Activated CD4-positive, alpha-beta T cell treated with anti-CD3 and anti-CD28 coated beads for 36 hours (primary cell): ENCODE measurements around the gene RPL26. TPM values are rescaled to one million over a fixed set of nuclear protein-coding genes. Genes with fewer than 3 reads are reported as not detected.
"Not testable (repeated sequence)": the region's sequence is repeated elsewhere in the genome, so short reads cannot be mapped to it uniquely, and the experiment has no call there.

ENCODE experiments used
- ATAC-seq: fragments of 200-7000 bp; cut with Tn5 transposase; one replicate; pipeline ENCODE4 v1.10.0; 2021; ENCODE audit warnings: mild to moderate bottlenecking, moderate library complexity
- CTCF ChIA-PET: fragments of 350-600 bp; sonication (Branson Sonifier 250); formaldehyde crosslinking; loops from one replicate; lab custom pipeline; 2021; ENCODE audit warnings: antibody characterized with exemption; lab: Charles Lee
- POLR2A ChIA-PET: fragments of 350-600 bp; sonication (Branson Sonifier 250); formaldehyde crosslinking; loops from one replicate; lab custom pipeline; 2021; ENCODE audit warnings: antibody characterized with exemption, inconsistent platforms; lab: Charles Lee
- DNase-seq: peaks from one replicate; pipeline ENCODE4 v3.0.0-alpha.2; 2020
- H3K27ac Mint-ChIP-seq: one replicate; pipeline ENCODE4 v1.8.0; 2021; ENCODE audit warnings: mixed read lengths
- H3K27me3 Mint-ChIP-seq: one replicate; pipeline ENCODE4 v1.8.0; 2021; ENCODE audit warnings: mixed read lengths
- H3K36me3 Mint-ChIP-seq: one replicate; pipeline ENCODE4 v1.8.0; 2021; ENCODE audit warnings: low read depth, mixed read lengths
- H3K4me1 Mint-ChIP-seq: one replicate; pipeline ENCODE4 v1.8.0; 2021; ENCODE audit warnings: mixed read lengths
- H3K4me3 Mint-ChIP-seq: one replicate; pipeline ENCODE4 v1.8.0; 2021; ENCODE audit warnings: mild to moderate bottlenecking, moderate library complexity, mixed read lengths
- H3K9me3 Mint-ChIP-seq: one replicate; pipeline ENCODE4 v1.8.0; 2021; ENCODE audit warnings: low read depth, mixed read lengths
- intact Hi-C, 2 experiments: fragments of 100-400 bp; cut with DNase I in 1 of 2; cut with micrococcal nuclease in 1 of 2; formaldehyde crosslinking; loops; one replicate each; pipeline versions ENCODE4 v1.14.2 to v1.15.1; 2022 to 2024; cut with DNase I, micrococcal nuclease
- total RNA-seq, 2 experiments: library from RNA; stranded (reverse); gene quantifications; one replicate each; pipeline ENCODE4 v1.2.3, GENCODE V29; 2021

The RPL26 gene
- total RNA-seq, 2 experiments from 2014 or later = 3,064 to 3,721 TPM

GRCh38 chr17:8382052-8382879 lies 727 bp downstream of the RPL26 start:
- DNase-seq (no peak), ATAC-seq (no peak)
- Mint-ChIP-seq H3K4me1 (peaks cover 58% of the 10 kb centered on the region), H3K27me3 (no peaks in the 10 kb centered on the region), H3K36me3 (peaks cover 57% of the 10 kb centered on the region), H3K9me3 (no peaks in the 10 kb centered on the region), H3K4me3 (peak overlapping the region; percentile 100), H3K27ac (peak overlapping the region; percentile 99)
- intact Hi-C loops = loop anchor here (2.0 to 5.0 kb wide), 8 partner anchors 135 to 1370 kb away; partner anchors contain the start of genes CTC1 (in 1 of the 2), PFAS (in 1 of the 2), POLR2A (in 1 of the 2) and RNASEK (in 1 of the 2)
- ChIA-PET CTCF (interaction anchor here (0.6 to 1.2 kb wide), 4 partner anchors 12 to 275 kb away, joined by 3 read pairs; no protein-coding TSS in a partner anchor), POLR2A (interaction anchor here (0.6 to 1.0 kb wide), 3 partner anchors 12 to 332 kb away, joined by 3 to 15 read pairs (median 4); no protein-coding TSS in a partner anchor)

DNA sequence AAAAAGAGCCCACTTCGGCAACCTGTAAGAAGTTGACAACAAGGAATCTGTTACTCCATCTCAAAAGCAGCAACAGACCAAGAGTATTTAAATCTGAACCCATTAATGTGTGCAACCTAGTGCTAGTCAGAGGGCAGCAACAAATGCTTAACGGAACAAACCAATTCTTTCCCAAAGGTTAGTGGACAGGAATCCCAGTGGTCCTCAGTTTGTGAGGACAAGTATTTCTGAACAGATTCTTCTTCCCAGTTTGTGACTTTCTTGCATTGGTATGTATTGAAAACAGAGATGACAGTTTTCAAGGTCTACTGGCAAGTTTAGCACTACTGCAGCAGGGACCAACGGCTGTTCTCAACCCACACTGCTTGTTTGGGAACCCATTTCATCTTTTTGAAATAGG lies 2.9 kb downstream of the RPL26 start:
- peak overlapping the region; percentile 99 for H3K27ac Mint-ChIP-seq
- intact Hi-C loops = loop anchor here (5.0 kb wide), 6 partner anchors 133 to 1368 kb away; partner anchors contain the start of genes CTC1 (in 1 of the 2), PFAS (in 1 of the 2), POLR2A (in 1 of the 2) and RNASEK (in 1 of the 2)
- ChIA-PET POLR2A (no interaction called here), CTCF (no interaction called here)
- H3K4me3 Mint-ChIP-seq = peak overlapping the region; percentile 100
- DNase-seq = no peak
- H3K27me3 Mint-ChIP-seq = no peaks in the 10 kb centered on the region
- H3K4me1 Mint-ChIP-seq = peaks cover 68% of the 10 kb centered on the region
- ATAC-seq = no peak
- peaks cover 75% of the 10 kb centered on the region for H3K36me3 Mint-ChIP-seq
- no peaks in the 10 kb centered on the region for H3K9me3 Mint-ChIP-seq

- H3K27me3 Mint-ChIP-seq, ATAC-seq, H3K9me3 Mint-ChIP-seq, POLR2A ChIA-PET, DNase-seq: not testable (repeated sequence)
- intact Hi-C loops = loop anchor here (5.0 to 10.0 kb wide), 2 partner anchors 83 to 446 kb away; partner anchors contain the start of genes CNTROB (in 1 of the 2), SLC25A35 (in 1 of the 2) and TRAPPC1 (in 1 of the 2)
- Mint-ChIP-seq H3K36me3 (peaks cover 75% of the 10 kb centered on the region), H3K4me3 (peak overlapping the region; percentile 17), H3K4me1 (peaks cover 60% of the 10 kb centered on the region), H3K27ac (peak overlapping the region; percentile 60)
- CTCF ChIA-PET = interaction anchor here (0.7 to 2.1 kb wide), 2 partner anchors 240 to 588 kb away, joined by 3 to 9 read pairs; no protein-coding TSS in a partner anchor
These were observed 4.9 kb downstream of the RPL26 start for GRCh38 chr17:8378117-8378516.

- POLR2A ChIA-PET = interaction anchor here (0.8 to 1.7 kb wide), 3 partner anchors 51 to 253 kb away, joined by 3 to 6 read pairs (median 5); partner anchors contain the start of genes MYH10 and SLC25A35
- no peaks in the 10 kb centered on the region for H3K9me3 Mint-ChIP-seq
- DNase-seq (no peak), ATAC-seq (no peak)
- CTCF ChIA-PET = interaction anchor here (0.6 to 2.1 kb wide), 15 partner anchors 8 to 394 kb away, joined by 3 to 9 read pairs (median 4); partner anchors contain the start of gene SLC25A35
- H3K4me1 Mint-ChIP-seq = peaks cover 60% of the 10 kb centered on the region
- peak overlapping the region; percentile 56 for H3K27ac Mint-ChIP-seq
- H3K27me3 Mint-ChIP-seq = no peaks in the 10 kb centered on the region
- peak overlapping the region; percentile 7 for H3K4me3 Mint-ChIP-seq
- H3K36me3 Mint-ChIP-seq = peaks cover 68% of the 10 kb centered on the region
- intact Hi-C loops = loop anchor here (2.0 to 10.0 kb wide), 3 partner anchors 83 to 445 kb away; partner anchors contain the start of genes CNTROB (in 1 of the 2), SLC25A35 (in 1 of the 2) and TRAPPC1 (in 1 of the 2)
These were observed 5.6 kb downstream of the RPL26 start for GRCh38 chr17:8377422-8377821.

DNA sequence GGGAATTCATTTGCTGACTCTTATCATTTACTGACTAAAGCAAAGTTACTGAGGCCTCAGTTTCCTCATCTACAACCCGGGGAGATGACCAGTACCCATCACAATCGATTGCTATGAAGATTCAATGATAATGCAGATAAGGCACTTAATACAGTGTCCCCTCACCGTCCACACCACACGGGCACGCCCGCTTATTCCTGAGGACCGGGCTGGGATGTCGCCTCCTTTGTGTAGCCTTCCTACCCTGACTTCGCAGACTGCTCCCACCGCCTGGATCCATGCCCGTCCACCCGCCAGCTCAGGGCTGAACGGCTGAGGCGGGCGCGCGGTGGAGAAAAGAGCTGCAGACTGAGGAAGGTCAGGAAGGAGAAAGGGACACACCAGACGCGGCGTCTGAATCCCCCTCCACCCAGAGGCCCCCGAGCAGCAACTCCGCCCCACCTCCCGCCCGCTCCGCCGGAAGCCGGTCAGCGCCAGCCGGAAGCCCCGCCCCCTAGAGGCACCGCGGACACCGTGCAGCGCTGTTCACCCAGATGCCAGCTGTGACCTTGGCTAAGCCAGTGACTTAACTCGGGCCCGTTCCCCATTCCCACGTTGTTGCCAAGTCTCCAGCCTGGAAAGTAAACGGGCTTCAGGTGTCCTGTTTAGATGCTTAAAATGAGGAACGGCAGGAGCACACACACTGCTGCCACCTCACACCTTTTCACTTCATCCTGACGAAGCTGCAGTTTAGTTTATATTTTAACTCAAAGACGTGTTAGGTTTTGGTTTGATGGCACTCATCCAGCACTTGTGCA lies 6.5 kb downstream of the RPL26 start, which contains the start of gene KRABD2:
Gene KRABD2 (minus strand): TSS at position 434 of the 797 bp plus-strand sequence.
- H3K36me3 Mint-ChIP-seq = peaks cover 58% of the 10 kb centered on the region
- ChIA-PET POLR2A (interaction anchor here (0.6 to 1.7 kb wide), 6 partner anchors 50 to 254 kb away, joined by 3 to 6 read pairs (median 3); partner anchors contain the start of genes MYH10 and SLC25A35), CTCF (interaction anchor here (0.6 to 2.1 kb wide), 23 partner anchors 9 to 395 kb away, joined by 3 to 9 read pairs (median 4); partner anchors contain the start of genes MYH10, NDEL1, RANGRF and SLC25A35)
- no peaks in the 10 kb centered on the region for H3K9me3 Mint-ChIP-seq
- DNase-seq = peak; percentile 95
- intact Hi-C loops = loop anchor here (1.0 to 10.0 kb wide), 6 partner anchors 82 to 444 kb away; partner anchors contain the start of genes CNTROB (in 1 of the 2), MYH10 (in 1 of the 2), PFAS (in 1 of the 2) and RANGRF (in 1 of the 2)
- H3K27me3 Mint-ChIP-seq = no peaks in the 10 kb centered on the region
- H3K27ac Mint-ChIP-seq = peak within 1 kb of the TSS; percentile 87
- H3K4me3 Mint-ChIP-seq = peak within 1 kb of the TSS; percentile 81
- H3K4me1 Mint-ChIP-seq = peaks cover 55% of the 10 kb centered on the region
- ATAC-seq = peak; percentile 99

DNA sequence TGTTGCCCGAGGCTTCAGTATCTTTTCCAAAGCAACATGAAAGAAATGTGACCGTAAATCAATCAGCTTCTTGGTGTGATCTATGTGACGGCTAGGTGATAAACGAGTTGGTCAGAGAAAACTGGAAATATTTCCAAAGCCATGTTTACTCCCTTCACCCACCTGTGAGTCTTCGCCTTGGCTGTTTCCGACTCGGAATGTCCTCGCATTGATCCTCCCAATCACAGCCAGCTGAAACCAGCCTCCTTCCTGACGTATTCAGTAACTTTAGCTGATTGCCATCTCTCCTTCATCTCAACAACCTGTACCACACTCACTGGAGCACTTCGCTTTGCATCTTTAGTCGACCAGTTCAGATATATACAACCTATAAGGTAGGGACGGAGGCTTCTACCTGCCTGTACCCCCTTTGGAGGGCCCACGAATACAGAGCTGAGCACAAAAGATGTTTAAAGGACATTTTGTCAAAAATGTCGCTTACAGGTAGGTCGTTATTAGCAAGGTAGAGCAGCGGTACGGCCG lies 7.2 kb downstream of the RPL26 start:
- Mint-ChIP-seq H3K9me3 (no peaks in the 10 kb centered on the region), H3K36me3 (peaks cover 52% of the 10 kb centered on the region), H3K27me3 (no peaks in the 10 kb centered on the region), H3K4me1 (peaks cover 48% of the 10 kb centered on the region), H3K4me3 (peak overlapping the region; percentile 81), H3K27ac (peak overlapping the region; percentile 87)
- ChIA-PET CTCF (interaction anchor here (0.7 to 2.0 kb wide), 11 partner anchors 22 to 366 kb away, joined by 3 to 5 read pairs (median 4); no protein-coding TSS in a partner anchor), POLR2A (interaction anchor here (0.6 to 1.7 kb wide), 4 partner anchors 49 to 543 kb away, joined by 3 to 6 read pairs (median 3); partner anchors contain the start of gene SLC25A35)
- intact Hi-C loops = loop anchor here (1.0 to 10.0 kb wide), 6 partner anchors 81 to 443 kb away; partner anchors contain the start of genes CNTROB (in 1 of the 2), MYH10 (in 1 of the 2), PFAS (in 1 of the 2) and RANGRF (in 1 of the 2)
- DNase-seq (no peak), ATAC-seq (peak; percentile 2)

DNA sequence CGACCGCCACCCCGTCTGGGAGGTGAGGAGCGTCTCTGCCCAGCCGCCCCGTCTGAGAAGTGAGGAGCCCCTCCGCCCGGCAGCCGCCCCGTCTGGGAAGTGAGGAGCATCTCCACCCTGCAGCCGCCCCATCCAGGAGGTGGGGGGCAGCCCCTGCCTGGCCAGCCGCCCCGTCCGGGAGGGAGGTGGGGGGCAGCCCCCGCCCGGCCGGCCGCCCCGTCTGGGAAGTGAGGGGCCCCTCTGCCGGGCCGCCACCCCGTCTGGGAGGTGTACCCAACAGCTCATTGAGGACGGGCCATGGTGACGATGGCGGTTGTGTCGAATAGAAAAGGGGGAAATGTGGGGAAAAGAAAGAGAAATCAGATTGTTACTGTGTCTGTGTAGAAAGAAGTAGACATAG lies 9.1 kb downstream of the RPL26 start:
- ATAC-seq, H3K9me3 Mint-ChIP-seq, H3K27ac Mint-ChIP-seq, DNase-seq, H3K27me3 Mint-ChIP-seq, H3K4me3 Mint-ChIP-seq, CTCF ChIA-PET, POLR2A ChIA-PET: not testable (repeated sequence)
- Mint-ChIP-seq H3K36me3 (peaks cover 41% of the 10 kb centered on the region), H3K4me1 (peaks cover 32% of the 10 kb centered on the region)
- intact Hi-C loops = loop anchor here in 1 of 2 experiments (10.0 kb wide), 1 partner anchor 79 kb away; the partner anchor contains the start of gene SLC25A35

GRCh38 chr17:8372422-8372821 lies 10.6 kb downstream of the RPL26 start:
- DNase-seq (no peak), ATAC-seq (no peak)
- intact Hi-C loops = loop anchor here in 1 of 2 experiments (10.0 kb wide), 1 partner anchor 78 kb away; the partner anchor contains the start of gene SLC25A35
- H3K36me3 Mint-ChIP-seq = peaks cover 28% of the 10 kb centered on the region
- no peak overlapping the region for H3K27ac Mint-ChIP-seq
- ChIA-PET POLR2A (no interaction called here), CTCF (interaction anchor here (1.0 kb wide), 1 partner anchor 312 kb away, joined by 3 read pairs; no protein-coding TSS in a partner anchor)
- H3K9me3 Mint-ChIP-seq = no peaks in the 10 kb centered on the region
- no peak overlapping the region for H3K4me3 Mint-ChIP-seq
- H3K4me1 Mint-ChIP-seq = peaks cover 20% of the 10 kb centered on the region
- no peaks in the 10 kb centered on the region for H3K27me3 Mint-ChIP-seq

DNA sequence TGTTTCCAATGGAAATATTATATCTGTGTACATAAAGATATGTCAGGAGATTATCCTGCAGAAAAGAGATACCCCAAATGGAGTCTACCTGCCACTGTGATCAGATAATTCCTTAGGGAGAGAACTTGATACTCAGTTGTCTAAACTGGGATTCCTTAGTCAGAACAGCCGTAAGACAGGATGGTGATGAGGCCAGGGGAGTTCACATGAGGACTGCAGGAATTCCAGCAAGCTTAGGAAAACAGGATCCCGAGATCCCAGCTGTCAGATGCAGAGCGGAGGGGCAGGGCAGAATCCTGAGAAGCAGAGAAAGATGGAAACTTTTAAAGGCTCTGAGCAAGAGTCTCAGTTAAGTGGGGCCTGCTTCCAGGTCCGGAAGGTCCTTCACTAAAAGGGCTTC lies 11.2 kb downstream of the RPL26 start:
- ChIA-PET POLR2A (no interaction called here), CTCF (interaction anchor here (0.7 to 1.0 kb wide), 2 partner anchors 254 to 311 kb away, joined by 3 read pairs; no protein-coding TSS in a partner anchor)
- Mint-ChIP-seq H3K4me1 (peaks cover 16% of the 10 kb centered on the region), H3K36me3 (peaks cover 23% of the 10 kb centered on the region), H3K27ac (no peak overlapping the region), H3K27me3 (no peaks in the 10 kb centered on the region), H3K4me3 (no peak overlapping the region), H3K9me3 (no peaks in the 10 kb centered on the region)
- intact Hi-C loops = loop anchor here in 1 of 2 experiments (10.0 kb wide), 1 partner anchor 77 kb away; the partner anchor contains the start of gene SLC25A35
- ATAC-seq = no peak
- no peak for DNase-seq
